ENCODE measurements around the gene MRPL23.

- TF ChIP-seq TAF1 (IDR thresholded peaks at IDR 0.05; ENCODE audit: low read depth, low read length) = no peak
- TF ChIP-seq POLR2A (IDR thresholded peaks at IDR 0.05; ENCODE audit: low read depth, low read length) = no peak
- no peak for TF ChIP-seq POLR2AphosphoS5 (IDR thresholded peaks at IDR 0.05; ENCODE audit: low read depth, low read length)
- TF ChIP-seq SPI1 (IDR thresholded peaks at IDR 0.05; ENCODE audit: low read depth, low read length) = no peak
These were observed 29.4 kb upstream of the MRPL23 start for GRCh38 chr11:1917523-1918435.

Data from GM12891 (cell line).